GM12878 (cell line): Measurements from ENCODE around the gene ZNF513. TPM values are rescaled to one million over a fixed set of nuclear protein-coding genes. Genes with fewer than 3 reads are reported as not detected.
A peak's percentile ranks its signal among the peaks of the same experiment; 100 is the strongest.

Experiments
- ASH2L ChIP-seq: fragments of 300-600, 200-600 bp; sonication (generic); IDR thresholded peaks from 2 replicates; pipeline ENCODE4 v1.6.1; 2017; ENCODE audit warnings: low read depth, mild to moderate bottlenecking, borderline replicate concordance
- BACH1 ChIP-seq: fragments of 450-650 bp; IDR thresholded peaks from 2 replicates; pipeline ENCODE4 v1.6.1; 2017; ENCODE audit warnings: mild to moderate bottlenecking, borderline replicate concordance
- FOXK2 ChIP-seq: fragments of 450-650 bp; IDR thresholded peaks from 2 replicates; pipeline ENCODE4 v1.6.1; 2017; ENCODE audit warnings: mild to moderate bottlenecking, moderate library complexity
- GATAD2B ChIP-seq: fragments of 450-650 bp; conservative IDR thresholded peaks from 2 replicates; pipeline ENCODE4 v1.6.1; 2017; ENCODE audit warnings: low read depth, mild to moderate bottlenecking, moderate library complexity
- IKZF2 ChIP-seq, 2 experiments: fragments of 450-650 bp; IDR thresholded peaks; 2 replicates each; pipeline ENCODE4 v1.6.1; 2017; ENCODE audit warnings: mild to moderate bottlenecking in 2 of 2, moderate library complexity in 2 of 2
- KAT2A ChIP-seq: conservative IDR thresholded peaks from 2 replicates; pipeline ENCODE4 v1.6.1; 2011; ENCODE audit warnings: low read depth, low read length; ENCODE audit not compliant: control insufficient read depth
- KLF5 ChIP-seq: fragments of 450-650 bp; IDR thresholded peaks from 2 replicates; pipeline ENCODE4 v1.6.1; 2014; ENCODE audit warnings: mild to moderate bottlenecking; ENCODE audit not compliant: partially characterized antibody
- MTA3 ChIP-seq: IDR thresholded peaks from 2 replicates; pipeline ENCODE4 v1.6.1; 2012; ENCODE audit warnings: low read length, inconsistent platforms, borderline replicate concordance
- NR2C1 ChIP-seq: fragments of 450-650 bp; IDR thresholded peaks from 2 replicates; pipeline ENCODE4 v1.6.1; 2017; ENCODE audit warnings: antibody characterized with exemption, mild to moderate bottlenecking, moderate library complexity
- PAX8 ChIP-seq: fragments of 450-650 bp; IDR thresholded peaks from 2 replicates; pipeline ENCODE4 v1.6.1; 2017; ENCODE audit warnings: mild to moderate bottlenecking, moderate library complexity
- PML ChIP-seq: IDR thresholded peaks from 2 replicates; pipeline ENCODE4 v1.6.1; 2012; ENCODE audit warnings: low read length, inconsistent platforms
- POLR2A ChIP-seq: IDR thresholded peaks from 2 replicates; pipeline ENCODE4 v1.6.1; 2011; ENCODE audit warnings: low read depth, mild to moderate bottlenecking, low read length
- SPI1 ChIP-seq: IDR thresholded peaks from 2 replicates; pipeline ENCODE4 v1.6.1; 2011; ENCODE audit warnings: low read depth, mild to moderate bottlenecking, low read length, moderate library complexity, borderline replicate concordance; ENCODE audit not compliant: insufficient read depth
- SUPT20H ChIP-seq: IDR thresholded peaks from 2 replicates; pipeline ENCODE4 v1.6.1; 2011; ENCODE audit warnings: low read depth, mild to moderate bottlenecking, low read length, moderate library complexity, borderline replicate concordance; ENCODE audit not compliant: control insufficient read depth
- TCF12 ChIP-seq: IDR thresholded peaks from 2 replicates; pipeline ENCODE4 v1.6.1; 2011; ENCODE audit warnings: low read depth, mild to moderate bottlenecking, low read length
- TCF7 ChIP-seq: IDR thresholded peaks from 2 replicates; pipeline ENCODE4 v1.6.1; 2014; ENCODE audit warnings: antibody characterized with exemption, borderline replicate concordance
- ZNF207 ChIP-seq: fragments of 450-650 bp; IDR thresholded peaks from 2 replicates; pipeline ENCODE4 v1.6.1; 2014; ENCODE audit warnings: antibody characterized with exemption, mild to moderate bottlenecking, borderline replicate concordance
- ZNF384 ChIP-seq: IDR thresholded peaks from 2 replicates; pipeline ENCODE4 v1.6.1; 2012; ENCODE audit warnings: low read depth, mild to moderate bottlenecking, low read length, improper control_type of control experiment, borderline replicate concordance
- polyA plus RNA-seq, 11 experiments: library from polyadenylated mRNA; depleted of rRNA in 4 of 11; unstranded in 6 of 11; stranded (reverse) in 5 of 11; fragments of >200 nt; fragmentation: Nextera tagmentation in 4 of 11; fragmentation: Illumina TruSeq in 1 of 11; extraction: Ambion mirVana in 4 of 11; extraction: Trizol in 1 of 11; gene quantifications; 1 replicate in 1 of 11; 2 replicates in 10 of 11; pipeline versions ENCODE4 v1.2.1 to v1.2.3, GENCODE V29; 2011 to 2016; ENCODE audit warnings: inconsistent platforms in 2 of 11, missing spikeins in 2 of 11, low read depth in 1 of 11
- total RNA-seq, 4 experiments: library from RNA; depleted of rRNA in 3 of 4; stranded (reverse); fragments of >200 nt in 3 of 4; fragmentation: Illumina TruSeq in 1 of 4; extraction: Trizol in 1 of 4; gene quantifications; 2 replicates each; pipeline versions ENCODE4 v1.2.1 to v1.2.3, GENCODE V29; 2013 to 2021
- TF ChIP-seq, protein P1 (sequence below): IDR thresholded peaks from 2 replicates; pipeline ENCODE4 v1.6.1; 2011; ENCODE audit warnings: low read depth, low read length, improper control_type of control experiment, borderline replicate concordance
- TF ChIP-seq, protein P2 (sequence below): fragments of 450-650 bp; conservative IDR thresholded peaks from 2 replicates; pipeline ENCODE4 v1.6.1; 2017; ENCODE audit warnings: mild to moderate bottlenecking, moderate library complexity
- TF ChIP-seq, protein P3 (sequence below): fragments of 450-650 bp; IDR thresholded peaks from 2 replicates; pipeline ENCODE4 v1.6.1; 2016; ENCODE audit warnings: mild to moderate bottlenecking
- TF ChIP-seq, protein P4 (sequence below): fragments of 450-650 bp; IDR thresholded peaks from 2 replicates; pipeline ENCODE4 v1.6.1; 2018; ENCODE audit warnings: borderline replicate concordance, mild to moderate bottlenecking; ENCODE audit not compliant: partially characterized antibody

Gene ZNF513
- total and polyA plus RNA-seq, 10 of the 15 experiments (the other 5 are each of a cell fraction or from before 2014, with no cell fraction given) = 0.06 to 16.4 (median 5.6) TPM

DNA sequence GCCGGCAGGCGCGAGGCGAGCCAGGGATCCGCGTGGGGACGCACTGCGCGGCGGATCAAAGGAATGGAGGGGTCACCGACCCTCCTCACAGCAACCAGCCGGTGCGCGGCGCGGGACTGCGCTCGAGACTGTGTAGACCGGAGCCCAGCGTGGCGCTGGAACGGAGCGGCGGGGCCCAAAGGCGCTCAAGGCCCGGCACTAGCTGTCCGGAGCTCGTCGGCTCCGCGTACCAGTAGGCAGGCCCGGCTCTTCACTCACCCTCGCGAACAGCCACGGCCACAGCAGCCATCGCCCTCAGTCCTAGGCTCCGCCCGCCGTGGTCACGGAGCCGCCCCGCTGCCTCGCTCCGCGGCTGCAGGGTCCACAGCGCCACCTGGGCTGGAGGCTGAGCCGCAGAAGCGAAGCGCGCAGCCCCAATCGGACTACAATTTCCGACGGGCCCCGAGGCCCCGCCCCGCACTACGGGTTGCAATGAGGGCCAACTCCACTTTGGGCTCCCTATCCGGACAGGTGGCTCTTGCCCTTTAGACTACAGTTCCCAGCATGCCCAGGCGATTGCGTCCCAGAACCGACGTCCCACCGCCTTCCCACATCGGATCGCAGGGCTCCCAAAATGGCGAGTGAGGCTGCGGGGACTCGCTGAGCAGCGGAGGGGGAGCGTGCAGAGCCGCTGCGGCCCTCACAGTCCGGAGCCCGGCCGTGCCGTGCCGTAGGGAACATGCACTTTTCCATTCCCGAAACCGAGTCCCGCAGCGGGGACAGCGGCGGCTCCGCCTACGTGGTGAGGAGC is 10.3 kb downstream of the ZNF513 start, which contains the start of the genes EIF2B4 and SNX17 (continued):
- peak; percentile 97 for TF ChIP-seq TCF12
- TF ChIP-seq PAX8 = no peak
- 0 out of 2 replicates have a peak, but pooled peaks have one; percentile 18 for TF ChIP-seq PML
- TF ChIP-seq, protein P1, sequence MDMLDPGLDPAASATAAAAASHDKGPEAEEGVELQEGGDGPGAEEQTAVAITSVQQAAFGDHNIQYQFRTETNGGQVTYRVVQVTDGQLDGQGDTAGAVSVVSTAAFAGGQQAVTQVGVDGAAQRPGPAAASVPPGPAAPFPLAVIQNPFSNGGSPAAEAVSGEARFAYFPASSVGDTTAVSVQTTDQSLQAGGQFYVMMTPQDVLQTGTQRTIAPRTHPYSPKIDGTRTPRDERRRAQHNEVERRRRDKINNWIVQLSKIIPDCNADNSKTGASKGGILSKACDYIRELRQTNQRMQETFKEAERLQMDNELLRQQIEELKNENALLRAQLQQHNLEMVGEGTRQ = no peak
- TF ChIP-seq ZNF207 = peak; percentile 92; the same call in 1 of the 2 replicates
- no peak for TF ChIP-seq SPI1
- TF ChIP-seq BACH1 = peak; percentile 93
- no peak for TF ChIP-seq SUPT20H
- peak; percentile 77 for TF ChIP-seq NR2C1
- no peak for TF ChIP-seq MTA3
- peak; percentile 64 for TF ChIP-seq KLF5
- no peak for TF ChIP-seq ASH2L
- peak; percentile 95 for TF ChIP-seq POLR2A
- TF ChIP-seq KAT2A = no peak
- TF ChIP-seq FOXK2 = no peak
- TF ChIP-seq, protein P2, sequence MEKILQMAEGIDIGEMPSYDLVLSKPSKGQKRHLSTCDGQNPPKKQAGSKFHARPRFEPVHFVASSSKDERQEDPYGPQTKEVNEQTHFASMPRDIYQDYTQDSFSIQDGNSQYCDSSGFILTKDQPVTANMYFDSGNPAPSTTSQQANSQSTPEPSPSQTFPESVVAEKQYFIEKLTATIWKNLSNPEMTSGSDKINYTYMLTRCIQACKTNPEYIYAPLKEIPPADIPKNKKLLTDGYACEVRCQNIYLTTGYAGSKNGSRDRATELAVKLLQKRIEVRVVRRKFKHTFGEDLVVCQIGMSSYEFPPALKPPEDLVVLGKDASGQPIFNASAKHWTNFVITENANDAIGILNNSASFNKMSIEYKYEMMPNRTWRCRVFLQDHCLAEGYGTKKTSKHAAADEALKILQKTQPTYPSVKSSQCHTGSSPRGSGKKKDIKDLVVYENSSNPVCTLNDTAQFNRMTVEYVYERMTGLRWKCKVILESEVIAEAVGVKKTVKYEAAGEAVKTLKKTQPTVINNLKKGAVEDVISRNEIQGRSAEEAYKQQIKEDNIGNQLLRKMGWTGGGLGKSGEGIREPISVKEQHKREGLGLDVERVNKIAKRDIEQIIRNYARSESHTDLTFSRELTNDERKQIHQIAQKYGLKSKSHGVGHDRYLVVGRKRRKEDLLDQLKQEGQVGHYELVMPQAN = peak; percentile 81
- TF ChIP-seq, protein P3, sequence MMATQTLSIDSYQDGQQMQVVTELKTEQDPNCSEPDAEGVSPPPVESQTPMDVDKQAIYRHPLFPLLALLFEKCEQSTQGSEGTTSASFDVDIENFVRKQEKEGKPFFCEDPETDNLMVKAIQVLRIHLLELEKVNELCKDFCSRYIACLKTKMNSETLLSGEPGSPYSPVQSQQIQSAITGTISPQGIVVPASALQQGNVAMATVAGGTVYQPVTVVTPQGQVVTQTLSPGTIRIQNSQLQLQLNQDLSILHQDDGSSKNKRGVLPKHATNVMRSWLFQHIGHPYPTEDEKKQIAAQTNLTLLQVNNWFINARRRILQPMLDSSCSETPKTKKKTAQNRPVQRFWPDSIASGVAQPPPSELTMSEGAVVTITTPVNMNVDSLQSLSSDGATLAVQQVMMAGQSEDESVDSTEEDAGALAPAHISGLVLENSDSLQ = 0 out of 2 replicates have a peak, but pooled peaks have one; percentile 7
- peak; percentile 33 to 41; a peak in 1 of 4 replicates for TF ChIP-seq IKZF2 (IDR thresholded peaks at IDR 0.05)
- TF ChIP-seq, protein P4, sequence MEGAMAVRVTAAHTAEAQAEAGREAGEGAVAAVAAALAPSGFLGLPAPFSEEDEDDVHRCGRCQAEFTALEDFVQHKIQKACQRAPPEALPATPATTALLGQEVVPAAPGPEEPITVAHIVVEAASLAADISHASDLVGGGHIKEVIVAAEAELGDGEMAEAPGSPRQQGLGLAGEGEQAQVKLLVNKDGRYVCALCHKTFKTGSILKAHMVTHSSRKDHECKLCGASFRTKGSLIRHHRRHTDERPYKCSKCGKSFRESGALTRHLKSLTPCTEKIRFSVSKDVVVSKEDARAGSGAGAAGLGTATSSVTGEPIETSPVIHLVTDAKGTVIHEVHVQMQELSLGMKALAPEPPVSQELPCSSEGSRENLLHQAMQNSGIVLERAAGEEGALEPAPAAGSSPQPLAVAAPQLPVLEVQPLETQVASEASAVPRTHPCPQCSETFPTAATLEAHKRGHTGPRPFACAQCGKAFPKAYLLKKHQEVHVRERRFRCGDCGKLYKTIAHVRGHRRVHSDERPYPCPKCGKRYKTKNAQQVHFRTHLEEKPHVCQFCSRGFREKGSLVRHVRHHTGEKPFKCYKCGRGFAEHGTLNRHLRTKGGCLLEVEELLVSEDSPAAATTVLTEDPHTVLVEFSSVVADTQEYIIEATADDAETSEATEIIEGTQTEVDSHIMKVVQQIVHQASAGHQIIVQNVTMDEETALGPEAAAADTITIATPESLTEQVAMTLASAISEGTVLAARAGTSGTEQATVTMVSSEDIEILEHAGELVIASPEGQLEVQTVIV = peak; percentile 64
- peak; percentile 74 for TF ChIP-seq GATAD2B
- TF ChIP-seq ZNF384 = no peak
- TF ChIP-seq TCF7 = no peak; the same call in 1 of the 2 replicates
